HG03103 (cell line): ENCODE results near the gene METAP1.
A peak's percentile ranks its signal among the peaks of the same experiment; 100 is the strongest.
"Not testable (repeated sequence)": the region's sequence is repeated elsewhere in the genome, so short reads cannot be mapped to it uniquely, and the experiment has no call there.

Experiments
- ATAC-seq: cut with Tn5 transposase; IDR thresholded peaks from one replicate; pipeline ENCODE4 v1.9.1; 2021; ENCODE audit warnings: low read depth; ENCODE audit not compliant: unreplicated experiment

Gene METAP1

DNA sequence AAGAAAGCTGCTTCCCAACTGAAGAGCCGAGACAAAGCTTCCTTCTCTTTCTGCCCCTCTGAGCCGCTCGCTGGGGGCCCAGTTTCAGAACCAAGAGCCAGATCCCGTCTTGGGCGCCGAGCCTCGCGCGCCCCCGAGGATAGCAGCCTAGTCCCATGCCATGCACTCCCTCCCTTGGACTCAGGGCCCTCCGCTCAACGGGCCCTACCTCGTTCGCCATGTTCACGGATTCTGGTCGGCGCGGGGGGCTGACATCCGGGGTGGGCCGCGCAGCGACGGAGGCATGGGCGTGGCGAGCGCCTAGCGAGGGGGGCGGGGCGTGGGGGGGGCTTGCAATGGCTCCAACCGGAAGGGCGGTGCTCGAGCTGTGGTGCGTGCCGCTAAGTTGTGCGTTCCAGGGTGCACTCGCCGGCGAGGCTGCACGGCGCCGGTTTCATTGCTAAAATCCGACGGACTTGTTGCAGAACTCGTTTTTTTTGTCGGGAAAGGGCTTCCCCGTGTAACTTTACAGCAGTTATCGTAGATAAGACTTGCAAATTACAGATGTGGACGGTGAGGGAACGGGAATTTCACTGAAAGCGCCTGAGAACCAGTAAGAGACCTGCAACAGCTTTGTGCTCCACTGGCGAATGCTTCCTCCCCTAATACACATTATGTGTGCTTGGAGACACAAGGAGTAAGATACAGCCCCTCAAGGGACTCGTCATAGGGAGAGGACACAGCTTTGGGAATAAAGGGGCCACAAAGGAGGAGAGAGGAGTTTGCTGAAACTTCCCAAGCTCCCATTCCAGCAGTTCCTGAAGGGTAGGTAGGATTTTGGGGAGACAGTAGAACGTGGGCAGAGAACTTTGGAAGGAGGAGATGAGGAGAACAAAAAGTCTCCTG lies 93.2 kb downstream of the METAP1 start, which contains the start of gene ADH5:
ADH5 (minus strand) TSS at position 308 of the 885 bp plus-strand sequence; CDS start at position 220, 88 bp downstream.
- ATAC-seq: peak; percentile 91

DNA sequence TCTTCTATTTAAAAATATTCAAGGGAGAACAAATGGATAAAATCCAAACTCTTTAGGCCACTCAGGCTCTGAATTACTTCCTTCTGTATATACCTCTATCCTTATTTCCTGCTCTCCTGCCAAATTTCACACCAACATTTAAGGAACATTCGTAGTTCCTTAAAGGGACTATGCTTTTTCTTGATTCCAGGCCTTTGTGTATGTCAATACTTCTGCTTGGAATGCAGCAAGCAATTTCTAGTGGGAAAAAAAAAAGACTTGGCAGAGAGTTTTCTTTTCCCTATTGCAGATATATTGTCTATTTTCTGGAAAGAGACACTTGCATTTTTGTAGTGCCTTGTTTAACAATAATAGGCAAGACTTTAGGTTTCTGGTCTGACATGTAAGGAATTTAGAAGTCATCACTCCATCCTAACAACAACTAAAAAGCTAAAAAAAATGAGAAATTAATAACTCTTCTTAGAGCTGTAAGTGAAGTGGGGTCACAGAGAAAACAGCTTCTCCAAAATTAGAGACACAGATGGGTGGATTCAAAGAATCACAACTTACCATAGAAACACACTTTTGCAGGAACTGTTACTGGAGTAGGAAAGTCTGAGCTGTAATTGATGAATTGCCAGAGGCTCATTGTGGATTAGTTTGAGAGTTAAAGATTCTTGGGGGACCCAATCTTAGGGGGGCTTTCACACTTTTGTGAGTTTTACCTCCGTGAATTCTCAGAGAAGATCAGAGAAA lies 95.1 kb downstream of the METAP1 start:
- no peak for ATAC-seq

DNA sequence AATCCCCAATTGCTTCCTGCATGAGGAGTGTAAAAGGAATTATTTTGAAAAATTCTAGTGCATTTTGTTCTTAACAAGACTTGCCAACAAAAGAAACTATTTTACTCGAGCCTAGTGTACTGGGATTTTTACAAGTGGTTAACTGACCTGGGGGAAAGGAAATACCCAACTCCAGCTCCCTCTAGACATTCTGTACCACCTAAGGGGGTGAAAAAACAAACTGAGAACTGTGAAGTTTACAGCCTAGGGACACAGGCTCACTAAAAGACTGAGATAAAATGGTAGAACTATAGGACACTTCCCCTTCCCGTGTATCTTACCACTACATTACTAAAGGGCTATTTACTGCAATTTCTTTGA lies 95.7 kb downstream of the METAP1 start:
- no peak for ATAC-seq

DNA sequence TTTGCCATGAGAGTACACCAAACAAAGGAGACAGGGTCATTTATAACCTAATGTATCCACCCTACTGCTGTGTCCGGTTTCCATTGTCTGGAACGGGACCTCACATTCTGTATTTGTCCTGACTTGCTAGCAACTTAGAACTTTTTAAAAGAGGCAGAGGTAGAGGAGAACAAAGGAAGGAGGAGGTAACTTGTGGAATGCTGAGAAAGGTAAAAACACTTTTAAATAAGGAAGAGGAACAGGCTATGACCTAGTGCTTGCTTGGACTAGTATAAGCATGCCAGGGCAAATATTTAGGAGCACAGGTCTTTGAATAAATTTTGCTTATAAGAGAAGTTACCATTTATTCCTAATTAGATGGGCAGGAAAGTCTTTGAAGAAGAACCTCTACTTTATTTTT lies 96.3 kb downstream of the METAP1 start:
- not testable (repeated sequence) for ATAC-seq

DNA sequence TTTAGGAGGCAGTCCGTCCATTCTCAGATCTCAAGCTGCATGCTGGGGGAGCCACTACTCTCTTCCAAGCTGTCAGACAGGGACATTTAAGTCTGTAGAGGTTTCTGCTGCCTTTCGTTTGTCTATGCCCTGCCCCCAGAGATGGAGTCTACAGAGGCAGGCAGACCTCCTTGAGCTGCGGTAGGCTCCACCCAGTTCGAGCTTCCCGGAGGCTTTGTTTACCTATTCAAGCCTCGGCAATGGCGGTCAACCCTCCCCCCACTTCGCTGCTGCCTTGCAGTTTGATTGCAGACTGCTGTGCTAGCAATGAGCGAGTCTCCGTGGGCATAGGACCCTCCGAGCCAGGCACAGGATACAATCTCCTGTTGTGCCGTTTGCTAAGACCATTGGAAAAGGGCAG lies 103.8 kb downstream of the METAP1 start:
- no peak for ATAC-seq

DNA sequence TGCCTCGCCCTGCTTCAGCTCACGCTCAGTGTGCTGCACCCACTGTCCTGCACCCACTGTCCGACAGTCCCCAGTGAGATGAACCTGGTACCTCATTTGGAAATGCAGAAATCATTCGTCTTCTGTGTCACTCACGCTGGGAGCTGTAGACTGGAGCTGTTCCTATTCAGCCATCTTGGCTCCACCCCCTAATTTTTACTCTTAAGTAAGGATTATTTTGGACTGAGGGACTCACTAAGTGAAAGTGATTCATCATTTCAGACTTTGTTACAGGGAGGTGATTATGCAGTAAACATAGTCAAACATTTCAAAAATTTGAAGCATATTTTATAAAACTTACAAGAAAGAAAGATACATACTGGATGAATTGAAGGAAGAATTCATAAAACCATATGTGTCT lies 104.3 kb downstream of the METAP1 start:
- ATAC-seq: not testable (repeated sequence)

DNA sequence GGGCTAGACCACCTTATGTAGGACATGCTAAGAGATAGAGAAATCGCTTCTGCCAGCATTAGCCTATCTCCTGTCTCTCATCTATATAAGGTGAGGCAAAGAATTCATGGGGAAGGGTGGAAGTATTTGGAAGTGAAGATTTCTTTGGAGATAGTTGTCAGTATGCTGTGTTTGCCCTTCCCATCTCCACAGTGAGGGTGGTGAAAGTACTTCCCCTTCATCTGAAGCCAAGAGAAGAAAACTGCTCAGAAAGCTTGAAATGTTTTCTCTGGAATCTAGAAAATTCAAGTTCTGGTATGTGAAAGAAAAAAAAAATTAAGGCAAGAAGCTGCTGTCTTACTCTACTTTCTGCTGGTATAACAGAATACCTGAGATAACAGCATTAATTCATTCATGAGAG lies 105.4 kb downstream of the METAP1 start:
- no peak for ATAC-seq

DNA sequence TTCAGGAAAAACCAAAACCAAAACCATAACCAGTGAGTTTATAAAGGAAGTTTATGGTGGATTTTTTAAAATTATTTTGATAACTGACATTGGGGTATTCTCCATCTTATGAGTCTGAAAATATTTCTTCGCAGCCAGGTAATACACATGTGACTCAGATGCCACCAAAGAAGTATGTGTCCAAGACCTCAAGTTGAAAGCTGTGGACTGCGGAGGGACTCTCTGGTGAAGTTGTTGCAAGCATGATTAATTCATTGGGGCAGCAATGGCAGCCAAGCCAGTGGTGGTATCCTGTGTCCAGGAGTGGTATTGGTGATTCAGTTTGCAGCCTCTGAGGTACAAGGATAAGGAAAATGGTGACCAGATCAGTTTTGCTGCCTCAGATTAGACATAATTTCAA lies 107.1 kb downstream of the METAP1 start:
- no peak for ATAC-seq

DNA sequence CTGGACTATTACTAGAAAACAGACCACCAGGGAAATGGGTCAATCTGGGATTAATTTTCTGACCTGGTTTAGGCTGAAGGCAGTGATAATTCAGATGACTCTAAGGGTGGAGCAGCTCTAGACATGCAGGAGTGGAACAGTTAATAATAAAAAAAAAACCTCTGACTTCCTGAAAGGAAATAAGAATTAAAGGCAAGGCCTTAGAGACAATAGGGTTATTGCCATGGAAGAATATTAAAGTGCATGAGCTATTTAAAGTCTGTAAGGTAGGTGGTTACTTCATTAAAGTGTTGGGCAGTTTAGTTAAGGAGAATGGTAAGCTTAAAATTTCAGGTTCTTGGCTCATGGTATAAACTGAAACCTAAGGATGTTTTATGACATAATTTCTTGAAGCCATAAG lies 107.6 kb downstream of the METAP1 start:
- no peak for ATAC-seq

DNA sequence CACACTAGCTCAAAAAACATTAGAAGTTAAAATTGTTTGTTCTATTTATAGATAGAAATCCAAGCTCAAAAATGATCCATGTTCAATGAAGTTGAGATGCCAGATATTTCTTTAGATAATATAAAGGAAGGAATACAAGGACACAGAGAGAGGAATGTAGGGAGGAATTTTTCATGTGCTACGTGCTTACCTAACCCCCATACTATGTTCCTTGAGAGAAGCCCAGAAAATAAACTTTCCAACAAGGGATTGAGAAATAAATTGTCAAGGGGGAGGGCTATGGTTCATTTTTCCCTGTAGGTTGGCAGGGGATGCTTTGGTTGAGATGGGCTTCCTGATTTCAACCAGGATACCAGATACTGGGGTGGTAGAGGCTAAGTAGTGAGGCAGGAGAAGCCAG lies 108.6 kb downstream of the METAP1 start:
- no peak for ATAC-seq

DNA sequence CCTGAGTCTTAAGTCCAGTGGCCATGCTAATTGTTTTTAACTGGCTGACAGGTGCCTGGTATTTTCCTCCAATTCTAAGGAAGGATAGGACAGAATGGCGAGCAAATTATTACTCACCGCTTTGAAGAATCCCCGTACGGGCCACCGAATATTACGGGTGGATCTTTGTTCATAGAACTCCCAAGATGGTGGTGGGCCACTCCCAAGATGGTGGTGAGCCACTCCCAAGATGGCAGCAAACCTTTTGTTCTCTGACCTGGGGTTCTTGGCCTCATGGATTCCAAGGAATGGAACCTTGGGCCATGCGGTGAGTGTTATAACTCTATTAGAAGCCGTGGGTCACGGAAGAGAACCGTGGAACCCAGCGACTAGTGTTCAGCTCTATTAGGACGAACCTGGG lies 113.8 kb downstream of the METAP1 start:
- ATAC-seq: not testable (repeated sequence)
